Bronchial epithelial cell (primary cell): ENCODE data around the gene CDCP1. TPM values are rescaled to one million over a fixed set of nuclear protein-coding genes. Genes with fewer than 3 reads are reported as not detected.
A peak's percentile ranks its signal among the peaks of the same experiment; 100 is the strongest.
"Not testable (repeated sequence)": the region's sequence is repeated elsewhere in the genome, so short reads cannot be mapped to it uniquely, and the experiment has no call there.

Experiments used
- DNase-seq: peaks from one replicate; pipeline ENCODE4 v3.0.0-alpha.2; 2010; ENCODE audit warnings: low read depth
- FAIRE-seq: peaks from 2 replicates; lab custom pipeline; 2011; peaks lifted over from hg19 to GRCh38; lab: Jason Lieb, UNC
- H3K27me3 ChIP-seq: 2 replicates; pipeline ENCODE4 v1.5.1; 2011; ENCODE audit warnings: low read length; ENCODE audit not compliant: control insufficient read depth, insufficient read depth
- H3K36me3 ChIP-seq: 2 replicates; pipeline ENCODE4 v1.5.1; 2011; ENCODE audit warnings: low read length; ENCODE audit not compliant: control insufficient read depth, insufficient read depth
- H3K4me3 ChIP-seq: 2 replicates; pipeline ENCODE4 v1.5.1; 2011; ENCODE audit warnings: mild to moderate bottlenecking, low read depth, low read length, control low read depth
- total RNA-seq: library from RNA; depleted of rRNA; stranded (reverse); fragments of >200 nt; gene quantifications from 2 replicates; pipeline ENCODE4 v1.2.1, GENCODE V29; 2014
- TF ChIP-seq, protein P1 (sequence below): IDR thresholded peaks from 2 replicates; pipeline ENCODE4 v1.5.1; 2011; ENCODE audit warnings: mild to moderate bottlenecking, moderate library complexity, low read length, control low read depth, inconsistent platforms; ENCODE audit not compliant: insufficient read depth, severe bottlenecking

The CDCP1 gene
- total RNA-seq, 1 donor from 2014 or later: 41.3 TPM

DNA sequence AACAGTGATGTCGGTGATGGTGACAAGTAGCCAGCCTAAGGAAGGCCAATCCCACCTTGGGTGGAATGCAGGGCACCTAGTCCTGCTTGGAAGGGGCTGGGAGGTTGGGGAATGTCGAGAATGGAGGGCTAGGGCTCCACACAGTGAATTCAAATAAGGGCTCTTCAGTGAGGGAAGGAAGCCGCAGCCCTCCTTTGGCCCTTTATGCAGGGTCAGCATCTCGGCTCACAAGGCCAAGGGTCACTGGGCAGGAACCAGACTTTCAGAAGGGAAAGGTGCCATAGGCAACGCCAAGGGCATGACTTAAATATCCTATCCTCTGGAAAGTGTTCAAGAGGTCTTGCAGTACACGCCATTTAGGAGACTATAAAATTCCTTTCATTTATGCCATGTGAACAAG lies 63.2 kb downstream of the CDCP1 start:
- TF ChIP-seq, protein P1, sequence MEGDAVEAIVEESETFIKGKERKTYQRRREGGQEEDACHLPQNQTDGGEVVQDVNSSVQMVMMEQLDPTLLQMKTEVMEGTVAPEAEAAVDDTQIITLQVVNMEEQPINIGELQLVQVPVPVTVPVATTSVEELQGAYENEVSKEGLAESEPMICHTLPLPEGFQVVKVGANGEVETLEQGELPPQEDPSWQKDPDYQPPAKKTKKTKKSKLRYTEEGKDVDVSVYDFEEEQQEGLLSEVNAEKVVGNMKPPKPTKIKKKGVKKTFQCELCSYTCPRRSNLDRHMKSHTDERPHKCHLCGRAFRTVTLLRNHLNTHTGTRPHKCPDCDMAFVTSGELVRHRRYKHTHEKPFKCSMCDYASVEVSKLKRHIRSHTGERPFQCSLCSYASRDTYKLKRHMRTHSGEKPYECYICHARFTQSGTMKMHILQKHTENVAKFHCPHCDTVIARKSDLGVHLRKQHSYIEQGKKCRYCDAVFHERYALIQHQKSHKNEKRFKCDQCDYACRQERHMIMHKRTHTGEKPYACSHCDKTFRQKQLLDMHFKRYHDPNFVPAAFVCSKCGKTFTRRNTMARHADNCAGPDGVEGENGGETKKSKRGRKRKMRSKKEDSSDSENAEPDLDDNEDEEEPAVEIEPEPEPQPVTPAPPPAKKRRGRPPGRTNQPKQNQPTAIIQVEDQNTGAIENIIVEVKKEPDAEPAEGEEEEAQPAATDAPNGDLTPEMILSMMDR: no peak
- no peak for FAIRE-seq
- peaks cover 27% of the 10 kb centered on the region for H3K36me3 ChIP-seq
- DNase-seq: no peak
- no peaks in the 10 kb centered on the region for H3K27me3 ChIP-seq
- H3K4me3 ChIP-seq: no peak overlapping the region

DNA sequence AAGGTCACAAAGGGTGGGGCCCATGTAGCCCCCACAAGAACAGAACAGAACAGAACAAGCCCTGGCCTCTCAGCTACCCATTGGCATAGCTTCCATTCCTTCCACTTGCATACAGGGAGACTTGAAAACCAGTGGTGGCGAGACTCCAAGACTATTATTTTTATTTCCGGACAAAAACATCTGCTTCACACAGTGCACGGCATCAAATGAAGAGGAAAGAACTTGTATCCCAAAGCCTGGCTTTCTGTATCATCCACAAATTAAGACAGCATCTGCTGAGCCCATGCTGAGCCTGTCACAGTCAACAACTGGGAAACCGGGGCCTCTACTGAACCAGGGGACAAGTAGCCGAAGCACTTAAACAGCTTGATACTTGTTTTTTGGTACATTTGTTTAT lies 64.0 kb downstream of the CDCP1 start:
- Histone ChIP-seq H3K27me3 (no peaks in the 10 kb centered on the region), H3K4me3 (no peak overlapping the region), H3K36me3 (peaks cover 23% of the 10 kb centered on the region)
- DNase-seq (no peak), FAIRE-seq (no peak)
- TF ChIP-seq, protein P1: no peak

DNA sequence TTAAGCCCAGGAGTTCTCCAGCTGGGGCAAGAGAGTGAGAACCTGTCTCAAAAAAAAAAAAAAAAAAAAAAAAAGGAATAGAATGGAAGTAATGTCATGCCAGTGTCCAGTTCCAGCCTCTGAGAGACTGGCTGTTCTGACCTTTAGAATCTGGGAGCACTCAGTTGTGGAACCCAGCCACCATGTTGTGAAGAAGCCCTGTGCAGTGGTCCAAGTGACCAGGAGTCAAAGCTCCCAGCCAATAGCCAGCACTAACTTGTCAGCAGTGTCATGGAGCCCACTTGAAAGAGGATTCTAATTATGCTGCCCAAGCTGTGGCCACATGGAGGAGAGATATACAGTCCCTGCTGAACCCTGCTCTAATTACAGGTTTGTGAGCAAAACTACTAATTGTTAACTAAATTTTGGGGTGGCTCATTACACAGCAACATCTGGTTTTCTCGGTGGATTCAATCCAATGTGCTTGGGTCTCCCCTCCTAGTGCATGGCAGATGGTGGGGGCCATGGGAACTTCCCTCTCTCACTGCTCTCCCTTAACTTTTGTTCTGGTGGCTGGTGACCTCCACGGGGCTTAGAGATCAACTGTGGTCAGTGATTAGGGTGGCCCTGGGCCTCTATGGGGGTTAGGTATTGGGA lies 64.6 kb downstream of the CDCP1 start:
- TF ChIP-seq, protein P1: no peak
- FAIRE-seq: no peak
- no peak for DNase-seq
- Histone ChIP-seq H3K27me3 (no peaks in the 10 kb centered on the region), H3K36me3 (peaks cover 18% of the 10 kb centered on the region), H3K4me3 (no peak overlapping the region)

DNA sequence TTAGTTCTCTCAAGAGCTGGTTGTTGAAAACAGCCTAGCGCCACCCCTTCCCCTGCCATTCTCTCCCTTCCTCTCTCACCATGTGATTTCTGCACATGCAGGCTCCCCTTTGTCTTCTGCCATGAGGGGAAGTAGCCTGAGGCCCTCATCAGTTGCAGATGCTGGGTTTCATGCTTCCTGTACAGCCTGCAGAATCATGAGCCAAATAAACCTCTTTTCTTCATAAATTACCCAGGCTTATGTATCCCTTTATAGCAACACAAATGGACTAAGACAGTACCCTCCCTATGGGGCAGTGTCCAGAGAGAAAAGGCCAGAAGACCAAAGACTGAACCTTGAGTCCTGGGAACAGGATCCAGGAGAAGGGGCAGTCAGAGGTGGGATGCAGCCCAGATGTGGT lies 65.4 kb downstream of the CDCP1 start:
- FAIRE-seq: no peak
- H3K4me3 ChIP-seq: no peak overlapping the region
- TF ChIP-seq, protein P1: no peak
- peaks cover 12% of the 10 kb centered on the region for H3K36me3 ChIP-seq
- no peak for DNase-seq
- no peaks in the 10 kb centered on the region for H3K27me3 ChIP-seq

DNA sequence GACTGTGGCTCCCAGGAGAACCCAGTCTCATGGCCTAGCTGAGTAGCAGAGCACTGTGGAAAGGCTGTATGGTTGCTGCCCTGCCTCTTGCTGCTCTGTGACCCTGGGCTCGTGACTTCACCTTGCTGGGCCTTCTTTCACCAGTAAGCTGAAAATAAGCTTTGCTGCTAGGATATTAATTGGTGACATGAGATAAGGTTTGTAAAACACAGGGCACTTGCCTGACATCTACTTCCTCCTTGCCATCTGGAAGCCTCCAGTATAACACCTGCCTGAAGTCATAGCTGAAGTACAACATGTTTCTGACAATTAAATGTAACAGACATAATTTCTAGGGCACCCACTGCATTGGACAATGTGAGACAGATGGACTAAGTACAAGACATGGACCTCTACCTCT lies 66.5 kb downstream of the CDCP1 start:
- Histone ChIP-seq H3K27me3 (no peaks in the 10 kb centered on the region), H3K36me3 (peaks cover 5% of the 10 kb centered on the region), H3K4me3 (no peak overlapping the region)
- DNase-seq: no peak
- FAIRE-seq: no peak
- TF ChIP-seq, protein P1: no peak

DNA sequence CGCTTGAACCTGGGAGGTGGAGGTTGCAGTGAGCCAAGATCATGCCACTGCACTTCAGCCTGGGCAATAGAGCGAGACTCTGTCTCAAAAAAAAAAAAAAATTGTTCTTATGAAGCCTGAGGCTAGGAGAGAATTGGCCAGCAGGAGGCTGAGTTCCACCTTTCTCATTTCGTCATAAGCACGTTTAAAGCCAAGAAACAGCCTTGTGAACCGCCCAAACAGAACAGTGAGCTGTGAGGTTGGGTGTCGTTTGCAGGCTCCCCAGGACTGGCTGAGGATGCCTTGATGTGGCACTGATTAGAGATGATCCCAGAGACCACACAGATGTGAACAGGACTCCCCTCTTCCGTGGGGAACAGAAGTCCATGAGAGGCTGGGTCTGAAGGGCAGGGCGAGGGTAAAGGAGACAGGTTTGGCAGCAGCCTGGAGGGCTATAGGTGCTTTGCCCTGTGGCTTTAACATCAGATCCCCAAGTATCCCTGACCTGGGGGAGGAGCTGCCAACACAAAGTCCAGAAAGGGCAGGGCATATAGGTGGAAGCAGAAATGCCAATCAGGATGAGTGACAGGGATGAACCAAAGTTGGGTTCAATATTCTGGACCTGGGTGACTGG lies 67.2 kb downstream of the CDCP1 start:
- FAIRE-seq (peak; percentile 55), DNase-seq (peak; percentile 69)
- Histone ChIP-seq H3K4me3 (no peak overlapping the region), H3K36me3 (peaks cover 1% of the 10 kb centered on the region), H3K27me3 (no peaks in the 10 kb centered on the region)
- TF ChIP-seq, protein P1: peak; percentile 41

DNA sequence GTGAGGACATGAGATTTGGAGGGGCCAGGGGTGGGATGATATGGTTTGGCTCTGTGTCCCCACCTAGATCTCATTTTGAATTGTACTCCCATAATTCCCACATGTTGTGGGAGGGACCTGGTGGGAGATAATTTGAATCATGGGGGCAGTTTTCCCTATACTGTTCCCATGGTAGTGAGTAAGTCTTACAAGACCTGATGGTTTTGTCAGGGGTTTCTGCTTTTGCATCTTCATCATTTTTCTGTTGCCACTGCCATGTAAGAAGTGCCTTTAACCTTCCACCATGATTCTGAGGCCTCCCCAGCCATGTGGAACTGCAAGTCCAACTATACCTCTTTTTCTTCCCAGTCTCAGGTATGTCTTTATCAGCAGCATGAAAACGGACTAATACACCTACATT lies 67.9 kb downstream of the CDCP1 start:
- H3K27me3 ChIP-seq, H3K4me3 ChIP-seq, FAIRE-seq, H3K36me3 ChIP-seq, DNase-seq: not testable (repeated sequence)
